Fibroblast of lung (primary cell): ENCODE results near the gene ECE2. TPM values are rescaled to one million over a fixed set of nuclear protein-coding genes. Genes with fewer than 3 reads are reported as not detected.

Source experiments
- DNase-seq, 2 donors: peaks; one replicate each; pipeline versions ENCODE4 v3.0.0 to v3.0.0-alpha.2; 2010; ENCODE audit warnings: low read depth in 2 of 2
- H2AFZ ChIP-seq: 2 replicates; pipeline ENCODE4 v1.5.1; 2012; ENCODE audit warnings: low read length, control low read depth, inconsistent platforms
- H3K27ac ChIP-seq: 2 replicates; pipeline ENCODE4 v1.5.1; 2011; ENCODE audit warnings: low read length, control low read depth; ENCODE audit not compliant: insufficient read depth
- H3K27me3 ChIP-seq: 2 replicates; pipeline ENCODE4 v1.5.1; 2011; ENCODE audit warnings: mild to moderate bottlenecking, low read length; ENCODE audit not compliant: control insufficient read depth, insufficient read depth
- H3K36me3 ChIP-seq: 2 replicates; pipeline ENCODE4 v1.5.1; 2011; ENCODE audit warnings: low read length; ENCODE audit not compliant: control insufficient read depth, insufficient read depth
- H3K4me1 ChIP-seq: 2 replicates; pipeline ENCODE4 v1.5.1; 2011; ENCODE audit warnings: low read length; ENCODE audit not compliant: control insufficient read depth, insufficient read depth; ENCODE audit errors: extremely low read depth
- H3K4me2 ChIP-seq: 2 replicates; pipeline ENCODE4 v1.5.1; 2011; ENCODE audit warnings: low read length, control low read depth; ENCODE audit not compliant: insufficient read depth; ENCODE audit errors: extremely low read depth
- H3K4me3 ChIP-seq, 4 experiments: fragments of 200-600 bp in 1 of 4; sonication (generic) in 1 of 4; replicated peaks in 1 of 4; 2 replicates each; pipeline ENCODE4 v1.5.1; 2011 to 2016; ENCODE audit warnings: low read length in 4 of 4, low read depth in 3 of 4, mild to moderate bottlenecking in 3 of 4, control low read depth in 2 of 4, inconsistent platforms in 1 of 4, mixed read lengths in 1 of 4; ENCODE audit not compliant: insufficient read depth in 1 of 4; ENCODE audit errors: control extremely low read depth in 1 of 4
- H3K79me2 ChIP-seq: 2 replicates; pipeline ENCODE4 v1.5.1; 2012; ENCODE audit warnings: mild to moderate bottlenecking, low read length, inconsistent platforms; ENCODE audit not compliant: control insufficient read depth, insufficient read depth
- H3K9ac ChIP-seq: 2 replicates; pipeline ENCODE4 v1.5.1; 2011; ENCODE audit warnings: mild to moderate bottlenecking, low read length, control low read depth; ENCODE audit not compliant: insufficient read depth
- H3K9me3 ChIP-seq: 2 replicates; pipeline ENCODE4 v1.5.1; 2012; ENCODE audit warnings: low read depth, low read length; ENCODE audit not compliant: control insufficient read depth, insufficient read depth
- H4K20me1 ChIP-seq: 2 replicates; pipeline ENCODE4 v1.5.1; 2011; ENCODE audit warnings: low read length; ENCODE audit not compliant: control insufficient read depth, insufficient read depth; ENCODE audit errors: extremely low read depth
- EZH2 ChIP-seq: IDR thresholded peaks from 2 replicates; pipeline ENCODE4 v1.5.1; 2012; ENCODE audit warnings: low read length, control low read depth, mild to moderate bottlenecking; ENCODE audit errors: missing control alignments
- polyA plus RNA-seq, 2 donors: library from polyadenylated mRNA; depleted of rRNA in 1 of 2; stranded (reverse) in 1 of 2; unstranded in 1 of 2; fragments of >200 nt; gene quantifications; 2 replicates each; pipeline ENCODE4 v1.2.1, GENCODE V29; 2011 to 2012; ENCODE audit warnings: missing spikeins in 1 of 2
- total RNA-seq: library from RNA; depleted of rRNA; stranded (reverse); fragments of >200 nt; gene quantifications from 2 replicates; pipeline ENCODE4 v1.2.1, GENCODE V29; 2014
- TF ChIP-seq, protein P1 (sequence below), 2 donors: IDR thresholded peaks in 1 of 2; conservative IDR thresholded peaks in 1 of 2; 1 replicate in 1 of 2; 2 replicates in 1 of 2; pipeline ENCODE4 v1.5.1; 2011 to 2012; ENCODE audit warnings: low read length in 2 of 2, control low read depth in 1 of 2, inconsistent platforms in 1 of 2, low read depth in 1 of 2, mild to moderate bottlenecking in 1 of 2

ECE2 gene
- total and polyA plus RNA-seq, 2 donors (not counting 1 experiment from before 2014, with no cell fraction given), result not detected

DNA sequence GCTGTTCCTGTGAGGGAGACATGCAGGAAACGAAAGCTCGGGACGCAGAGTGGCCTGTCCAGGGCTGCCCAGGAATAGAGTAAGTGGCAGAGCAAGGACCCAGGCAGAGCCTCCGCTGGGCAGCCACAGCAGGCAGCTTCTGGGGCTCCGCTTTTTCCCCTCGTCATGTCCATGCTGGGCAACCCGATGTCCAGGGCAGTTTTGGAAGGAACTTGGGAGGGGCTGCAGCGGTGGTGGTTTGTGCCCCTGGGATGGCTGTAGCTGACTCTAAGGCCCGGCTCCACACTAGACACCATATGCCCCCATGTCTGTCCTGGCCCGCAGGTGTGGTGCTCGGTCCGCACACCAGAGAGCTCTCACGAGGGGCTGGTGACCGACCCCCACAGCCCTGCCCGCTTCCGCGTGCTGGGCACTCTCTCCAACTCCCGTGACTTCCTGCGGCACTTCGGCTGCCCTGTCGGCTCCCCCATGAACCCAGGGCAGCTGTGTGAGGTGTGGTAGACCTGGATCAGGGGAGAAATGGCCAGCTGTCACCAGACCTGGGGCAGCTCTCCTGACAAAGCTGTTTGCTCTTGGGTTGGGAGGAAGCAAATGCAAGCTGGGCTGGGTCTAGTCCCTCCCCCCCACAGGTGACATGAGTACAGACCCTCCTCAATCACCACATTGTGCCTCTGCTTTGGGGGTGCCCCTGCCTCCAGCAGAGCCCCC is 16.1 kb downstream of the ECE2 start:
- no peak overlapping the region for H3K9ac ChIP-seq
- DNase-seq, result no peak
- H3K79me2 ChIP-seq, result no peaks in the 10 kb centered on the region

DNA sequence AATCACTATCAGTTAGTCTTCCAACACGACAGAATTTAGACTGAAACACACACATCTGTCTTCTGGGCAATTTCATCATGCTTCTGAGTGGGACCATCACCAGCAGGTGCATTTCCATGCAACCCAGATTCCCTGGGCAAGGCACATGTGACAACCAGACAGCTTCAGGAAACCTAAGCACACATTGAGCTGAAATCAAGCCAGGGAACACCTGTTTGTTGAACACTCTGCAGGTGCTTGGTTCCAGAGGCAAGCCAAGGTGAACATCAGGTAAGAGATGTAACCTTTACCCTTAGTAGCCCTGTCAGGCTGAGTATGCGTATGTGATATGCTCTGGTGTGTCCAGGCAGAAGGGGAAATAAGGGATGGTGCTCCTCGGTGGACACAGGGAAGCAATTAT is 19.9 kb downstream of the ECE2 start:
- TF ChIP-seq, protein P1, sequence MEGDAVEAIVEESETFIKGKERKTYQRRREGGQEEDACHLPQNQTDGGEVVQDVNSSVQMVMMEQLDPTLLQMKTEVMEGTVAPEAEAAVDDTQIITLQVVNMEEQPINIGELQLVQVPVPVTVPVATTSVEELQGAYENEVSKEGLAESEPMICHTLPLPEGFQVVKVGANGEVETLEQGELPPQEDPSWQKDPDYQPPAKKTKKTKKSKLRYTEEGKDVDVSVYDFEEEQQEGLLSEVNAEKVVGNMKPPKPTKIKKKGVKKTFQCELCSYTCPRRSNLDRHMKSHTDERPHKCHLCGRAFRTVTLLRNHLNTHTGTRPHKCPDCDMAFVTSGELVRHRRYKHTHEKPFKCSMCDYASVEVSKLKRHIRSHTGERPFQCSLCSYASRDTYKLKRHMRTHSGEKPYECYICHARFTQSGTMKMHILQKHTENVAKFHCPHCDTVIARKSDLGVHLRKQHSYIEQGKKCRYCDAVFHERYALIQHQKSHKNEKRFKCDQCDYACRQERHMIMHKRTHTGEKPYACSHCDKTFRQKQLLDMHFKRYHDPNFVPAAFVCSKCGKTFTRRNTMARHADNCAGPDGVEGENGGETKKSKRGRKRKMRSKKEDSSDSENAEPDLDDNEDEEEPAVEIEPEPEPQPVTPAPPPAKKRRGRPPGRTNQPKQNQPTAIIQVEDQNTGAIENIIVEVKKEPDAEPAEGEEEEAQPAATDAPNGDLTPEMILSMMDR (conservative IDR thresholded peaks at IDR 0.05 in 1 of 2, IDR thresholded peaks at IDR 0.05 in 1 of 2; ENCODE audit: low read depth in 1 of 2, low read length in 2 of 2), result no peak
- TF ChIP-seq EZH2, result no peak
- Histone ChIP-seq H3K4me2 (no peak overlapping the region), H3K4me3 (no peak overlapping the region), H3K4me1 (peaks cover 5% of the 10 kb centered on the region), H4K20me1 (no peaks in the 10 kb centered on the region), H3K9ac (no peak overlapping the region), H3K27ac (no peak overlapping the region), H3K79me2 (peaks cover 17% of the 10 kb centered on the region), H3K27me3 (peaks cover 7% of the 10 kb centered on the region), H3K36me3 (no peaks in the 10 kb centered on the region), H2AFZ (no peak overlapping the region), H3K9me3 (no peaks in the 10 kb centered on the region)
- DNase-seq, result no peak

More for the DNA sequence above, 16.1 kb downstream of the ECE2 start:
- no peak overlapping the region for H3K4me3 ChIP-seq
- no peak overlapping the region for H3K4me2 ChIP-seq
- H3K4me1 ChIP-seq, result no peaks in the 10 kb centered on the region
- H4K20me1 ChIP-seq, result no peaks in the 10 kb centered on the region
- H3K27me3 ChIP-seq, result peaks cover 7% of the 10 kb centered on the region
- H3K27ac ChIP-seq, result no peak overlapping the region
- TF ChIP-seq, protein P1 (conservative IDR thresholded peaks at IDR 0.05 in 1 of 2, IDR thresholded peaks at IDR 0.05 in 1 of 2; ENCODE audit: low read depth in 1 of 2, low read length in 2 of 2), result no peak
- no peak overlapping the region for H2AFZ ChIP-seq
- no peaks in the 10 kb centered on the region for H3K9me3 ChIP-seq
- no peaks in the 10 kb centered on the region for H3K36me3 ChIP-seq

DNA sequence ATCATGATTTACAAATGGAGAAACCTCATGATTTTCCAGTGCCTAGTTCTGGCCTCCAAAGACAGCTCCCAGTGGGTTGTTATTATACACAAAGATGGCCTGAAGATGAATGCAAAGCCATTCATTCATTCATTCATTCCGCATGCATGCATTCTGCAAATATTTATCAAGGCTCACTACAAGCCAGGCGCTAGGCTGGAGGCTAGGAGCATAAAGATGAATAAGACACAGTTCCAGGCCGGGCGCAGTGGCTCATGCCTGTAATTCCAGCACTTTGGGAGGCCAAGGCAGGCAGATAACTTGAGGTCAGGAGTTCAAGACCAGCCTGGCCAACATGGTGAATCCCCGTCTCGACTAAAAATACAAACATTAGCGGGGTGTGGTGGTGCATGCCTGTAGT is 20.8 kb downstream of the ECE2 start:
- no peak for TF ChIP-seq EZH2
- Histone ChIP-seq H3K27me3 (peaks cover 7% of the 10 kb centered on the region), H3K9ac (no peak overlapping the region), H3K4me2 (no peak overlapping the region), H3K4me1 (peaks cover 5% of the 10 kb centered on the region), H3K79me2 (peaks cover 24% of the 10 kb centered on the region), H3K4me3 (no peak overlapping the region), H3K36me3 (peaks cover under 1% of the 10 kb centered on the region), H4K20me1 (no peaks in the 10 kb centered on the region), H3K27ac (no peak overlapping the region), H2AFZ (no peak overlapping the region), H3K9me3 (no peaks in the 10 kb centered on the region)
- no peak for DNase-seq
